ENCODE measurements around the gene VRK3. TPM values are rescaled to one million over a fixed set of nuclear protein-coding genes. Genes with fewer than 3 reads are reported as not detected.

The VRK3 gene
- polyA plus RNA-seq, 2 of the 4 experiments (the other 2 are of a cell fraction): 35.2 to 37.4 TPM

DNA sequence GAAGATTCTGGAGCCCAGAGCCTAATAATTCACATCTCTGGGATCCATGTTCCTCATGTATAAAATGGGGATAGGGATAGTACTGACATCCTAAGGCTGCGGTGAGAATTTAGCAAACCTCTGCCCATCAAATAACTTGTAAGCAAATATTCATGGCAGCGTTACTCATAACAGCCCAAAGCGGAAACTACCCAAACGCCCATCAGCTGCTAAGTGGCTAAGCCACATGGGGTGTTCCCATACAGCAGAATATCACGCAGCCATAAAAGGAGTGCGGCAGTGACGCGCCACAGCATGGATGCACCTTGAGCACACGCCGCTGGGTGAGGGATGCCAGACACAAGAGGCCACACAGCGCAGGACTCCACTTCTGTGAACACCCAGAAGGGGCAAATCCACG lies 19.7 kb downstream of the VRK3 start:
- 94% methylated on average over 12 of the region's 12 CpGs for WGBS (ENCODE audit: missing lambda C conversion rate)
- Histone ChIP-seq H3K4me2 (no peak overlapping the region), H3K27ac (no peak overlapping the region), H3K4me3 (no peak overlapping the region), H3K4me1 (peaks cover 17% of the 10 kb centered on the region), H3K9me3 (no peaks in the 10 kb centered on the region)
- DNase-seq (ENCODE audit: low read depth in 1 of 2, low spot score in 1 of 2): no peak
- no peak for FAIRE-seq
- ChIA-PET CTCF (interaction anchor here (0.7 to 4.1 kb wide), 3 partner anchors 12 to 68 kb away, joined by 3 to 24 read pairs (median 13); no protein-coding TSS in a partner anchor), POLR2A (no interaction called here)
- no peak for TF ChIP-seq EHMT2 (IDR thresholded peaks at IDR 0.05; ENCODE audit: low read depth)
- TF ChIP-seq, protein P1, sequence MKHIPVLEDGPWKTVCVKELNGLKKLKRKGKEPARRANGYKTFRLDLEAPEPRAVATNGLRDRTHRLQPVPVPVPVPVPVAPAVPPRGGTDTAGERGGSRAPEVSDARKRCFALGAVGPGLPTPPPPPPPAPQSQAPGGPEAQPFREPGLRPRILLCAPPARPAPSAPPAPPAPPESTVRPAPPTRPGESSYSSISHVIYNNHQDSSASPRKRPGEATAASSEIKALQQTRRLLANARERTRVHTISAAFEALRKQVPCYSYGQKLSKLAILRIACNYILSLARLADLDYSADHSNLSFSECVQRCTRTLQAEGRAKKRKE (CRISPR knock-in tag; IDR thresholded peaks at IDR 0.05; ENCODE audit: low read depth): no peak
- TF ChIP-seq TFCP2L1 (CRISPR knock-in tag; IDR thresholded peaks at IDR 0.05): no peak
- TF ChIP-seq MYC (IDR thresholded peaks at IDR 0.05; ENCODE audit: borderline replicate concordance, low read length): no peak
- ATAC-seq: no peak

DNA sequence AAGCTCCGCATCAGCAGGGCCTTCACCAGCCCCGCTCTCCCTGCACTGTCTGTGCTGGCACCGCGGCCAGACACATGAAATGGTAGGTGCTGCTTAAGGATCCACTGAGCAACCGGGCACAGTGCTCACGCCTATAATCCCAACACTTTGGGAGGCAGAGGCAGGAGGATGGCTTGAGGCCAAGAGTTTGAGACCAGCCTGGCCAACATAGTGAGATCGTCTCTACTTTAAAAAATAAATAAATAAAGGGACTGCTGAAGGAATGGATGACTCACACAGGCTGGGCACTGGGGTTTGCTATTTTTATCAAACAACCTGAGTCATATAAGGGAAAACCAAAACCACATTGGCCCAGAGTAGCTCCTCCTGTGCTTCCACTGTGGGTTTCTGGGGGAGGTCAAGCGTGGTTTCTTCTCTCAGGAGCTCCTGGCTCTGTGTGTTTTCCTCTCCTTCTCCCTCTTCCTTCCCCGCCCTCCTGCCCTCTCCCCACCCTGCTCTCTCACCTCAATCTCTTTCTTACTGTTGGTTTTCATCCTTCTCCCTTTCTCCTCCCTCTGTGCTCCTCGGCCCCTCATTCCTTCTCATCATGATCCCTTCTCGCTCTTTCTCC lies 21.3 kb downstream of the VRK3 start:
- peaks cover 17% of the 10 kb centered on the region for H3K4me1 ChIP-seq
- no peaks in the 10 kb centered on the region for H3K9me3 ChIP-seq
- no peak overlapping the region for H3K4me3 ChIP-seq
- DNase-seq (ENCODE audit: low read depth in 1 of 2, low spot score in 1 of 2): peak; percentile 86 to 93
- 57% methylated on average over 11 of the region's 11 CpGs for WGBS (ENCODE audit: missing lambda C conversion rate)
- TF ChIP-seq FOSL2 (IDR thresholded peaks at IDR 0.05) (peak; percentile 79), FOSL2 (CRISPR knock-in tag; IDR thresholded peaks at IDR 0.05) (peak; percentile 92), JUNB (IDR thresholded peaks at IDR 0.05) (peak; percentile 50), JUN (IDR thresholded peaks at IDR 0.05) (0 out of 5 replicates have a peak, but pooled peaks of 1 of the 2 experiments have one; percentile 22)
- TF ChIP-seq, protein P2, sequence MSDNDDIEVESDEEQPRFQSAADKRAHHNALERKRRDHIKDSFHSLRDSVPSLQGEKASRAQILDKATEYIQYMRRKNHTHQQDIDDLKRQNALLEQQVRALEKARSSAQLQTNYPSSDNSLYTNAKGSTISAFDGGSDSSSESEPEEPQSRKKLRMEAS (IDR thresholded peaks at IDR 0.05): no peak
- peak overlapping the region; percentile 73 for H3K4me2 ChIP-seq
- FAIRE-seq: peak; percentile 95
- peak overlapping the region; percentile 59 to 82; a peak in 5 of 6 replicates for H3K27ac ChIP-seq
- ATAC-seq: peak; percentile 87 to 93
- CTCF ChIA-PET: interaction anchor here (0.7 to 4.1 kb wide), 10 partner anchors 9 to 66 kb away, joined by 3 to 24 read pairs (median 4); partner anchors contain the start of gene VRK3
- POLR2A ChIA-PET: interaction anchor here (1.0 to 1.3 kb wide), 2 partner anchors 22 to 74 kb away, joined by 4 to 6 read pairs; partner anchors contain the start of genes NUP62 and ZNF473

DNA sequence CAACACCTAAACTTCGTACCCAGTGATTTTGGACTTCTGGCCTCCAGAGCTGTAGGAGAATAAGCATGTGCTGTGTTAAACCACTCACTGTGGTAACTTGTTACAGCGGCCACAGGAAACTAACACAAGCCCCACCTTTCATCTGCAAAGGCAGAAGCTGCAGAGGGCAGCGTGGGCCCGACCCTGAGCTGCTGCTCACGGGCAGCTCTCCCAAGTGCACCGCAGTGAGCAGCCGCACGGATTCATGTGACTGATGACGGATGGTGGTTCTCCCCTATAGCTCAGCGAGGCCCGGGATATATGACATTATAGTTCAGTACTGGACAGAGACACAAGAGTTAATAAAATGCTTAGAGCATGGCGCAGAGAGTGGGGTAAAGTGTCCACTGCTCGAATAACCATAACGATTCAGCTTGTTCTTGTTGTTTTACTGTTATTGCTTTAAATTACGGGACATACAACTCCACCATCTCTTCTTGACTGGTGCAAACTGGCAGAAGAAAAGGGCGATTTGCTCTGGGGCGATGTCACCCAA lies 21.9 kb downstream of the VRK3 start:
- ATAC-seq: no peak
- peak overlapping the region; percentile 73; the same call in 2 of the 3 replicates for H3K4me2 ChIP-seq
- TF ChIP-seq HOXB5 (CRISPR knock-in tag; IDR thresholded peaks at IDR 0.05): no peak
- TF ChIP-seq, protein P3, sequence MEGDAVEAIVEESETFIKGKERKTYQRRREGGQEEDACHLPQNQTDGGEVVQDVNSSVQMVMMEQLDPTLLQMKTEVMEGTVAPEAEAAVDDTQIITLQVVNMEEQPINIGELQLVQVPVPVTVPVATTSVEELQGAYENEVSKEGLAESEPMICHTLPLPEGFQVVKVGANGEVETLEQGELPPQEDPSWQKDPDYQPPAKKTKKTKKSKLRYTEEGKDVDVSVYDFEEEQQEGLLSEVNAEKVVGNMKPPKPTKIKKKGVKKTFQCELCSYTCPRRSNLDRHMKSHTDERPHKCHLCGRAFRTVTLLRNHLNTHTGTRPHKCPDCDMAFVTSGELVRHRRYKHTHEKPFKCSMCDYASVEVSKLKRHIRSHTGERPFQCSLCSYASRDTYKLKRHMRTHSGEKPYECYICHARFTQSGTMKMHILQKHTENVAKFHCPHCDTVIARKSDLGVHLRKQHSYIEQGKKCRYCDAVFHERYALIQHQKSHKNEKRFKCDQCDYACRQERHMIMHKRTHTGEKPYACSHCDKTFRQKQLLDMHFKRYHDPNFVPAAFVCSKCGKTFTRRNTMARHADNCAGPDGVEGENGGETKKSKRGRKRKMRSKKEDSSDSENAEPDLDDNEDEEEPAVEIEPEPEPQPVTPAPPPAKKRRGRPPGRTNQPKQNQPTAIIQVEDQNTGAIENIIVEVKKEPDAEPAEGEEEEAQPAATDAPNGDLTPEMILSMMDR (IDR thresholded peaks at IDR 0.05): no peak
- no peak for TF ChIP-seq RARB (CRISPR knock-in tag; IDR thresholded peaks at IDR 0.05)
- no peak for TF ChIP-seq CBX2 (IDR thresholded peaks at IDR 0.05; ENCODE audit: borderline replicate concordance, low read depth)
- TF ChIP-seq, protein P4, sequence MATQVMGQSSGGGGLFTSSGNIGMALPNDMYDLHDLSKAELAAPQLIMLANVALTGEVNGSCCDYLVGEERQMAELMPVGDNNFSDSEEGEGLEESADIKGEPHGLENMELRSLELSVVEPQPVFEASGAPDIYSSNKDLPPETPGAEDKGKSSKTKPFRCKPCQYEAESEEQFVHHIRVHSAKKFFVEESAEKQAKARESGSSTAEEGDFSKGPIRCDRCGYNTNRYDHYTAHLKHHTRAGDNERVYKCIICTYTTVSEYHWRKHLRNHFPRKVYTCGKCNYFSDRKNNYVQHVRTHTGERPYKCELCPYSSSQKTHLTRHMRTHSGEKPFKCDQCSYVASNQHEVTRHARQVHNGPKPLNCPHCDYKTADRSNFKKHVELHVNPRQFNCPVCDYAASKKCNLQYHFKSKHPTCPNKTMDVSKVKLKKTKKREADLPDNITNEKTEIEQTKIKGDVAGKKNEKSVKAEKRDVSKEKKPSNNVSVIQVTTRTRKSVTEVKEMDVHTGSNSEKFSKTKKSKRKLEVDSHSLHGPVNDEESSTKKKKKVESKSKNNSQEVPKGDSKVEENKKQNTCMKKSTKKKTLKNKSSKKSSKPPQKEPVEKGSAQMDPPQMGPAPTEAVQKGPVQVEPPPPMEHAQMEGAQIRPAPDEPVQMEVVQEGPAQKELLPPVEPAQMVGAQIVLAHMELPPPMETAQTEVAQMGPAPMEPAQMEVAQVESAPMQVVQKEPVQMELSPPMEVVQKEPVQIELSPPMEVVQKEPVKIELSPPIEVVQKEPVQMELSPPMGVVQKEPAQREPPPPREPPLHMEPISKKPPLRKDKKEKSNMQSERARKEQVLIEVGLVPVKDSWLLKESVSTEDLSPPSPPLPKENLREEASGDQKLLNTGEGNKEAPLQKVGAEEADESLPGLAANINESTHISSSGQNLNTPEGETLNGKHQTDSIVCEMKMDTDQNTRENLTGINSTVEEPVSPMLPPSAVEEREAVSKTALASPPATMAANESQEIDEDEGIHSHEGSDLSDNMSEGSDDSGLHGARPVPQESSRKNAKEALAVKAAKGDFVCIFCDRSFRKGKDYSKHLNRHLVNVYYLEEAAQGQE (IDR thresholded peaks at IDR 0.05): peak; percentile 39; the same call in 1 of the 2 replicates
- no peak overlapping the region for H3K4me3 ChIP-seq
- no peak for FAIRE-seq
- POLR2A ChIA-PET: interaction anchor here (1.0 to 1.3 kb wide), 2 partner anchors 22 to 74 kb away, joined by 4 to 6 read pairs; partner anchors contain the start of genes NUP62 and ZNF473
- no peak for DNase-seq (ENCODE audit: low read depth in 1 of 2, low spot score in 1 of 2)
- H3K9me3 ChIP-seq: no peaks in the 10 kb centered on the region
- H3K4me1 ChIP-seq: peaks cover 17% of the 10 kb centered on the region
- CTCF ChIA-PET: interaction anchor here (0.7 to 4.1 kb wide), 9 partner anchors 10 to 66 kb away, joined by 3 to 24 read pairs (median 4); partner anchors contain the start of gene VRK3
- WGBS (ENCODE audit: missing lambda C conversion rate): 94% methylated on average over 17 of the region's 17 CpGs
- peak overlapping the region in 1 of 2 experiments; percentile 55; a peak in 2 of 6 replicates for H3K27ac ChIP-seq
